Panc1 (cell line): Measurements from ENCODE around the gene TTC23. TPM values are rescaled to one million over a fixed set of nuclear protein-coding genes. Genes with fewer than 3 reads are reported as not detected.
A peak's percentile ranks its signal among the peaks of the same experiment; 100 is the strongest.

Experiments
- ATAC-seq: fragments of 200-7000 bp; cut with Tn5 transposase; 2 replicates; pipeline ENCODE4 v1.9.1; 2020; ENCODE audit warnings: mild to moderate bottlenecking, moderate library complexity
- BruUV-seq: library from RNA; stranded (reverse); fragments of 400-500 nt; replicated peaks from 2 replicates; lab custom pipeline; 2021; lab: Mats Ljungman, UMichigan
- CTCF ChIA-PET: fragments of 300-600 bp; sonication (Branson Sonifier 250); formaldehyde crosslinking; loops from one replicate; lab custom pipeline; 2022; ENCODE audit warnings: antibody characterized with exemption; lab: Charles Lee
- POLR2A ChIA-PET: fragments of 300-600 bp; sonication (Branson Sonifier 250); formaldehyde crosslinking; loops from one replicate; lab custom pipeline; 2022; ENCODE audit warnings: antibody characterized with exemption; lab: Charles Lee
- DNase-seq: peaks from one replicate; pipeline ENCODE4 v3.0.0-alpha.2; 2010; ENCODE audit warnings: low read depth, low spot score
- H3K27ac ChIP-seq: 2 replicates; pipeline ENCODE4 v1.5.1; 2011; ENCODE audit warnings: mild to moderate bottlenecking, low read length, inconsistent platforms
- H3K27me3 ChIP-seq: fragments of 200-500 bp; sonication (Bioruptor generic); 2 replicates; pipeline ENCODE4 v1.6.0; 2014; ENCODE audit warnings: low read length, inconsistent platforms; ENCODE audit not compliant: control insufficient read depth, insufficient read depth
- H3K36me3 ChIP-seq: fragments of 200-500 bp; sonication (Bioruptor generic); 2 replicates; pipeline ENCODE4 v1.5.1; 2014; ENCODE audit warnings: inconsistent platforms, mild to moderate bottlenecking, low read length, moderate library complexity; ENCODE audit not compliant: control insufficient read depth, insufficient read depth
- H3K4me1 ChIP-seq: 2 replicates; pipeline ENCODE4 v1.5.1; 2011; ENCODE audit warnings: inconsistent platforms, mild to moderate bottlenecking, low read length, moderate library complexity; ENCODE audit not compliant: control insufficient read depth, insufficient read depth
- H3K4me3 ChIP-seq, 2 experiments: 2 replicates each; pipeline ENCODE4 v1.5.1; 2011 to 2012; ENCODE audit warnings: low read depth in 2 of 2, low read length in 2 of 2, mild to moderate bottlenecking in 2 of 2, inconsistent platforms in 1 of 2, moderate library complexity in 1 of 2
- H3K9me3 ChIP-seq: fragments of 200-500 bp; sonication (Bioruptor generic); 2 replicates; pipeline ENCODE4 v1.5.1; 2014; ENCODE audit warnings: low read depth, mild to moderate bottlenecking, inconsistent platforms, low read length, moderate library complexity; ENCODE audit not compliant: control insufficient read depth, insufficient read depth
- POLR2AphosphoS5 ChIP-seq: IDR thresholded peaks from 2 replicates; pipeline ENCODE4 v1.6.1; 2012; ENCODE audit warnings: mild to moderate bottlenecking, low read depth, low read length, moderate library complexity
- SIN3A ChIP-seq: IDR thresholded peaks from 2 replicates; pipeline ENCODE4 v1.6.1; 2012; ENCODE audit warnings: low read depth, mild to moderate bottlenecking, low read length, moderate library complexity, borderline replicate concordance; ENCODE audit not compliant: insufficient read depth
- TCF7L2 ChIP-seq: IDR thresholded peaks from 2 replicates; pipeline ENCODE4 v1.6.1; 2011; ENCODE audit warnings: mild to moderate bottlenecking, low read depth, low read length, inconsistent platforms
- in situ Hi-C: cut with HindIII; loops from 2 replicates; pipeline ENCODE4 v1.10.0; 2016; ENCODE audit warnings: low sequenced_read_pairs, low pct_unique_long_range_greater_than_20kb
- intact Hi-C: fragments of 100-400 bp; cut with micrococcal nuclease; formaldehyde crosslinking; loops from one replicate; pipeline ENCODE4 v1.10.0; 2022; ENCODE audit not compliant: unreplicated experiment
- total RNA-seq: library from RNA; stranded (reverse); gene quantifications from one replicate; pipeline ENCODE4 v1.2.1, GENCODE V29; 2021; ENCODE audit not compliant: unreplicated experiment
- TF ChIP-seq, protein P1 (sequence below), 2 experiments: IDR thresholded peaks; 2 replicates each; pipeline ENCODE4 v1.6.1; 2011 to 2012; ENCODE audit warnings: low read depth in 2 of 2, control low read depth in 1 of 2, low read length in 1 of 2, mild to moderate bottlenecking in 1 of 2, moderate library complexity in 1 of 2; ENCODE audit not compliant: insufficient read depth in 1 of 2
- TF ChIP-seq, protein P2 (sequence below): fragments of 450-650 bp; IDR thresholded peaks from 2 replicates; pipeline ENCODE4 v1.5.1; 2017; ENCODE audit warnings: mild to moderate bottlenecking

Gene TTC23
- total RNA-seq, 1 experiment from 2014 or later: 21.7 TPM

DNA sequence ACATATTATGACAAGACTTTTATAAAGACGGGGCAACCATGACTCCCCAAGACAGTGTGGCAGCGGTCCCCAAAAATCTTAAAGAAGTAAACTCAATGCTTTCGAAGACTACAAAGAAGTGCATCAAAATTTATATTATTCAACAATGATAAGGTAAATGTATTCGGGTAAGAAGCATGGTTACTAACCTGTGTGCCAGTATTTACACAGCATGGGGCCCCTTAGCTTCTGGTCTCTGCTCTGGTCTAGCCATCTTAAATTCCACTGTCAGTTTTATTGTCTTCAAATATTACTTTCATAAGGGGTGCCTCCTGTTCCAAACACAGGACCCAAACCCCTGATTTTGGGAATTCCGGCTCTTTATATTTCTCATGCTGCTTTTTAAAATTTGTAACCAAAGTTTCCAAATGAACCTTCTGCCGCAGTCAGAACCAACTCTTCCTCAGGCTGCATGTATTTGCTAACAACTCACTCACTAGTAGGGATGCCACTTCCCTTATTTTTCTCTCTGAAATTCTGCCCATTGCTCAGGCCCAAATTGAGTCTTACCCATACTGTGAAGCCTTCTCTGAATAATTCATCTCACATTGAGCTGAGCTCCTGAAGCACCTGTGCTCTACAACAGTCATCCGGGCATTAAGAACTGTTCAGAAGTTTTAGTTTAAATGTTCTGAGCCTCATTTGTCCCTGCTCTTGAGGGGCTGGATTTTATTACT, 1.2 kb downstream of the TTC23 start:
- CTCF ChIA-PET: no interaction called here
- POLR2A ChIA-PET: no interaction called here
- BruUV-seq: no TSS peak
- in situ Hi-C loops (no loop called here), intact Hi-C loops (no loop called here)
- Histone ChIP-seq H3K9me3 (no peaks in the 10 kb centered on the region), H3K4me3 (peak overlapping the region; percentile 87 to 96), H3K27me3 (no peaks in the 10 kb centered on the region), H3K4me1 (peaks cover 27% of the 10 kb centered on the region), H3K27ac (peak overlapping the region; percentile 100), H3K36me3 (peaks cover 4% of the 10 kb centered on the region)
- TF ChIP-seq, protein P1, sequence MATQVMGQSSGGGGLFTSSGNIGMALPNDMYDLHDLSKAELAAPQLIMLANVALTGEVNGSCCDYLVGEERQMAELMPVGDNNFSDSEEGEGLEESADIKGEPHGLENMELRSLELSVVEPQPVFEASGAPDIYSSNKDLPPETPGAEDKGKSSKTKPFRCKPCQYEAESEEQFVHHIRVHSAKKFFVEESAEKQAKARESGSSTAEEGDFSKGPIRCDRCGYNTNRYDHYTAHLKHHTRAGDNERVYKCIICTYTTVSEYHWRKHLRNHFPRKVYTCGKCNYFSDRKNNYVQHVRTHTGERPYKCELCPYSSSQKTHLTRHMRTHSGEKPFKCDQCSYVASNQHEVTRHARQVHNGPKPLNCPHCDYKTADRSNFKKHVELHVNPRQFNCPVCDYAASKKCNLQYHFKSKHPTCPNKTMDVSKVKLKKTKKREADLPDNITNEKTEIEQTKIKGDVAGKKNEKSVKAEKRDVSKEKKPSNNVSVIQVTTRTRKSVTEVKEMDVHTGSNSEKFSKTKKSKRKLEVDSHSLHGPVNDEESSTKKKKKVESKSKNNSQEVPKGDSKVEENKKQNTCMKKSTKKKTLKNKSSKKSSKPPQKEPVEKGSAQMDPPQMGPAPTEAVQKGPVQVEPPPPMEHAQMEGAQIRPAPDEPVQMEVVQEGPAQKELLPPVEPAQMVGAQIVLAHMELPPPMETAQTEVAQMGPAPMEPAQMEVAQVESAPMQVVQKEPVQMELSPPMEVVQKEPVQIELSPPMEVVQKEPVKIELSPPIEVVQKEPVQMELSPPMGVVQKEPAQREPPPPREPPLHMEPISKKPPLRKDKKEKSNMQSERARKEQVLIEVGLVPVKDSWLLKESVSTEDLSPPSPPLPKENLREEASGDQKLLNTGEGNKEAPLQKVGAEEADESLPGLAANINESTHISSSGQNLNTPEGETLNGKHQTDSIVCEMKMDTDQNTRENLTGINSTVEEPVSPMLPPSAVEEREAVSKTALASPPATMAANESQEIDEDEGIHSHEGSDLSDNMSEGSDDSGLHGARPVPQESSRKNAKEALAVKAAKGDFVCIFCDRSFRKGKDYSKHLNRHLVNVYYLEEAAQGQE (IDR thresholded peaks at IDR 0.05; ENCODE audit: insufficient read depth in 1 of 2, low read depth in 2 of 2, low read length in 1 of 2): no peak
- TF ChIP-seq, protein P2, sequence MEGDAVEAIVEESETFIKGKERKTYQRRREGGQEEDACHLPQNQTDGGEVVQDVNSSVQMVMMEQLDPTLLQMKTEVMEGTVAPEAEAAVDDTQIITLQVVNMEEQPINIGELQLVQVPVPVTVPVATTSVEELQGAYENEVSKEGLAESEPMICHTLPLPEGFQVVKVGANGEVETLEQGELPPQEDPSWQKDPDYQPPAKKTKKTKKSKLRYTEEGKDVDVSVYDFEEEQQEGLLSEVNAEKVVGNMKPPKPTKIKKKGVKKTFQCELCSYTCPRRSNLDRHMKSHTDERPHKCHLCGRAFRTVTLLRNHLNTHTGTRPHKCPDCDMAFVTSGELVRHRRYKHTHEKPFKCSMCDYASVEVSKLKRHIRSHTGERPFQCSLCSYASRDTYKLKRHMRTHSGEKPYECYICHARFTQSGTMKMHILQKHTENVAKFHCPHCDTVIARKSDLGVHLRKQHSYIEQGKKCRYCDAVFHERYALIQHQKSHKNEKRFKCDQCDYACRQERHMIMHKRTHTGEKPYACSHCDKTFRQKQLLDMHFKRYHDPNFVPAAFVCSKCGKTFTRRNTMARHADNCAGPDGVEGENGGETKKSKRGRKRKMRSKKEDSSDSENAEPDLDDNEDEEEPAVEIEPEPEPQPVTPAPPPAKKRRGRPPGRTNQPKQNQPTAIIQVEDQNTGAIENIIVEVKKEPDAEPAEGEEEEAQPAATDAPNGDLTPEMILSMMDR: no peak
- TF ChIP-seq SIN3A (no peak), TCF7L2 (no peak)
- no peak for ATAC-seq
- no peak for DNase-seq

DNA sequence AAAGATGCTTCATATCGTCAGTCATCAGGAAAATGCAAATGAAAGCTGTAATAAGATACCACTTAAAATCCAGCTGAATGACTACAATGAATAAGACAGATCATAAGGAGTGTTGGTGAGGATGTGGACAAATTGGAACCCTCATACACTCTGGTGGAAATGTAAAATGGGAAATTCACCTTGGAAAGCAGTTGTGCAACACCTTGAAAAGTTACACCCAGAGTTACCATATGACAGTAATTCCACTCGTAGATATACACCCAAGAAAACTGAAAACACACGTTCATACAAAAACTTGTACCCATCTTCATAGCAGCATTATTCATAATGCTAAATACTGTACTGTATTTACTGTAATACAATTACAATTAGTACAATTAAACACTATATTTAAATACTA, 2.3 kb downstream of the TTC23 start:
- CTCF ChIA-PET: no interaction called here
- peaks cover 19% of the 10 kb centered on the region for H3K4me1 ChIP-seq
- no peak for ATAC-seq
- POLR2A ChIA-PET: no interaction called here
- H3K27ac ChIP-seq: no peak overlapping the region; the same call in 1 of the 2 replicates
- peaks cover 4% of the 10 kb centered on the region for H3K36me3 ChIP-seq
- H3K9me3 ChIP-seq: no peaks in the 10 kb centered on the region
- H3K27me3 ChIP-seq: no peaks in the 10 kb centered on the region
- no TSS peak for BruUV-seq
- in situ Hi-C loops: no loop called here
- intact Hi-C loops: no loop called here
- no peak for TF ChIP-seq POLR2AphosphoS5
- TF ChIP-seq, protein P1 (IDR thresholded peaks at IDR 0.05; ENCODE audit: insufficient read depth in 1 of 2, low read depth in 2 of 2, low read length in 1 of 2): no peak
- TF ChIP-seq TCF7L2: no peak
- TF ChIP-seq, protein P2: no peak
- no peak for TF ChIP-seq SIN3A
- no peak for DNase-seq
- H3K4me3 ChIP-seq: no peak overlapping the region
